Mesenteric fat pad (tissue), 1 donor: Measurements from ENCODE around the gene FYB1. TPM values are rescaled to one million over a fixed set of nuclear protein-coding genes. Genes with fewer than 3 reads are reported as not detected.
"Not testable (repeated sequence)": the region's sequence is repeated elsewhere in the genome, so short reads cannot be mapped to it uniquely, and the experiment has no call there.

Source experiments
- DNase-seq: peaks from one replicate; pipeline ENCODE4 v3.0.0-alpha.2; 2020; ENCODE audit warnings: low spot score
- long read RNA-seq: library from polyadenylated mRNA; unstranded; transcript quantifications from one replicate; pipeline ENCODE4 v2.0.0, GENCODE V29; 2020
- total RNA-seq: library from RNA; stranded (reverse); fragmentation: NEBNext Ultra II Directional; extraction: Animal tissue kit (Norgen Biotek cat#: 25700); gene quantifications from one replicate; pipeline ENCODE4 v1.2.1, GENCODE V29; 2021
- donor health status: DM: yes; HTN: yes; CAD: no.

Gene FYB1
- total RNA-seq, result 27.8 TPM
- long read RNA-seq, partial matches to known transcripts, result 11 of 14 reads
- long read RNA-seq, other reads (novel, unspliced or antisense), result 2 of 14 reads

GRCh38 chr5:39219437-39219836, at the start of gene FYB1:
Gene FYB1, minus strand, starts transcription at chr5:39219563. Its CDS starts 16,603 bp downstream, at chr5:39202960.
- no peak for DNase-seq

- no peak for DNase-seq
These were observed 47.8 kb upstream of the FYB1 start for GRCh38 chr5:39267186-39267585.

GRCh38 chr5:39266442-39266841, 47.1 kb upstream of the FYB1 start:
- DNase-seq, result no peak

- no peak for DNase-seq
These were observed 45.2 kb upstream of the FYB1 start for GRCh38 chr5:39264528-39264927.

- DNase-seq, result no peak
These were observed 43.6 kb upstream of the FYB1 start for GRCh38 chr5:39262981-39263380.

GRCh38 chr5:39260095-39260494, 40.7 kb upstream of the FYB1 start:
- DNase-seq, result no peak

- no peak for DNase-seq
These were observed 38.2 kb upstream of the FYB1 start for GRCh38 chr5:39257554-39257953.

GRCh38 chr5:39256477-39257235, 37.3 kb upstream of the FYB1 start:
- no peak for DNase-seq

- DNase-seq, result no peak
These were observed 36.0 kb upstream of the FYB1 start for GRCh38 chr5:39255406-39255805.

- DNase-seq, result no peak
These were observed 35.3 kb upstream of the FYB1 start for GRCh38 chr5:39254671-39255070.

GRCh38 chr5:39253196-39253595, 33.8 kb upstream of the FYB1 start:
- no peak for DNase-seq

- no peak for DNase-seq
These were observed 30.4 kb upstream of the FYB1 start for GRCh38 chr5:39249564-39250274.

- no peak for DNase-seq
These were observed 29.7 kb upstream of the FYB1 start for GRCh38 chr5:39249069-39249468.

GRCh38 chr5:39240750-39241149, 21.4 kb upstream of the FYB1 start:
- no peak for DNase-seq

- DNase-seq, result no peak
These were observed 19.2 kb upstream of the FYB1 start for GRCh38 chr5:39238366-39239105.

- DNase-seq, result no peak
These were observed 17.4 kb upstream of the FYB1 start for GRCh38 chr5:39236718-39237117.

GRCh38 chr5:39235648-39236047, 16.3 kb upstream of the FYB1 start:
- DNase-seq, result no peak

GRCh38 chr5:39234494-39234893, 15.1 kb upstream of the FYB1 start:
- DNase-seq, result not testable (repeated sequence)

GRCh38 chr5:39233783-39234182, 14.4 kb upstream of the FYB1 start:
- DNase-seq, result no peak

GRCh38 chr5:39231705-39232525, 12.6 kb upstream of the FYB1 start:
- no peak for DNase-seq

- DNase-seq, result no peak
These were observed 9.2 kb upstream of the FYB1 start for GRCh38 chr5:39228596-39228995.
